ENCODE measurements around the gene EIF3F. TPM values are rescaled to one million over a fixed set of nuclear protein-coding genes. Genes with fewer than 3 reads are reported as not detected.

The EIF3F gene
- total and polyA plus RNA-seq, 8 donors = 153 to 400 (median 347) TPM

- H3K36me3 ChIP-seq = no peaks in the 10 kb centered on the region
- peaks cover 3 to 19% of the 10 kb centered on the region in 2 donors for H3K4me1 ChIP-seq
- peak overlapping the region; percentile 9 to 13 for H3K27ac ChIP-seq
- ATAC-seq (peak; percentile 71), DNase-seq (peak; percentile 55 to 81 (median 73))
- TF ChIP-seq CTCF (IDR thresholded peaks at IDR 0.05) = no peak
- peak overlapping the region; percentile 36 to 44 for H3K4me3 ChIP-seq
- H3K9me3 ChIP-seq = no peaks in the 10 kb centered on the region
- peaks cover 35 to 69% of the 10 kb centered on the region in 2 donors for H3K27me3 ChIP-seq
- intact Hi-C loops (cut with DNase I) = no loop called here
Measured at GRCh38 chr11:8018484-8019313, 31.6 kb downstream of the EIF3F start.

GRCh38 chr11:8019314-8020243, 32.4 kb downstream of the EIF3F start:
- H3K27ac ChIP-seq = peak overlapping the region; percentile 9 to 13
- ATAC-seq (peak; percentile 51), DNase-seq (peak in 1 of 4 donors; percentile 81)
- H3K9me3 ChIP-seq = no peaks in the 10 kb centered on the region
- H3K36me3 ChIP-seq = no peaks in the 10 kb centered on the region
- no peak for TF ChIP-seq CTCF (IDR thresholded peaks at IDR 0.05)
- peaks cover 35 to 69% of the 10 kb centered on the region in 2 donors for H3K27me3 ChIP-seq
- intact Hi-C loops (cut with DNase I) = no loop called here
- H3K4me1 ChIP-seq = peaks cover 3 to 19% of the 10 kb centered on the region in 2 donors
- peak overlapping the region; percentile 36 to 44 for H3K4me3 ChIP-seq

- no peak for TF ChIP-seq CTCF (IDR thresholded peaks at IDR 0.05)
- Histone ChIP-seq H3K4me3 (peak overlapping the region in 1 of 2 donors; percentile 36), H3K27me3 (peaks cover 35 to 68% of the 10 kb centered on the region in 2 donors), H3K27ac (no peak overlapping the region), H3K4me1 (peaks cover 3 to 19% of the 10 kb centered on the region in 2 donors), H3K36me3 (no peaks in the 10 kb centered on the region), H3K9me3 (no peaks in the 10 kb centered on the region)
- intact Hi-C loops (cut with DNase I) = no loop called here
- DNase-seq (no peak), ATAC-seq (no peak)
Measured at GRCh38 chr11:8020244-8020597, 33.1 kb downstream of the EIF3F start.

DNA sequence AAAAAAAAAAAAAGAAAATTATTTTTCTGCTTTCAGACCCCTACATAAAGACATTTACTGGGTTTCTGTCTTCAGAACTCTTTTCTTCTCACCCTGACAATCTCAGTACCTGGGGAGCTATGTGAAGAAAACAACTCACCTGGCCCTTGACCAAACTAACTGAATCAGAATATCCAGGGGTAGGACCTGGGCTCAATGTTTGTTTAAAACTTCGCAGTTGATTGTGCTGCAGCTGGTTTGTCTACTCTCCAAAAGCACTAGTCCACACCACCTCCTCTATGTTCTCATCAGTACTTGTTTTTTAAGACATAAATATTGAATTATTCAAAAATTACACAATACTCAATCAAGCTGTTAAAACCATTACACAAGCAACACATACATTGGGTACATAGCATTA, 34.8 kb downstream of the EIF3F start:
- Histone ChIP-seq H3K27ac (no peak overlapping the region), H3K4me1 (peaks cover 3 to 19% of the 10 kb centered on the region in 2 donors), H3K36me3 (no peaks in the 10 kb centered on the region), H3K4me3 (no peak overlapping the region), H3K9me3 (no peaks in the 10 kb centered on the region), H3K27me3 (peaks cover 34 to 51% of the 10 kb centered on the region in 2 donors)
- TF ChIP-seq CTCF (IDR thresholded peaks at IDR 0.05) = no peak
- intact Hi-C loops (cut with DNase I) = no loop called here
- DNase-seq (no peak), ATAC-seq (no peak)

GRCh38 chr11:8022876-8023275, 35.7 kb downstream of the EIF3F start:
- H3K36me3 ChIP-seq = no peaks in the 10 kb centered on the region
- no peak overlapping the region for H3K27ac ChIP-seq
- peaks cover 3 to 19% of the 10 kb centered on the region in 2 donors for H3K4me1 ChIP-seq
- DNase-seq (no peak), ATAC-seq (no peak)
- TF ChIP-seq CTCF (IDR thresholded peaks at IDR 0.05) = no peak
- intact Hi-C loops (cut with DNase I) = no loop called here
- no peaks in the 10 kb centered on the region for H3K9me3 ChIP-seq
- no peak overlapping the region for H3K4me3 ChIP-seq
- peaks cover 28 to 41% of the 10 kb centered on the region in 2 donors for H3K27me3 ChIP-seq

Data from left lung (tissue), 10 donors.